HG02970 (cell line): ENCODE data around the gene FMN2.

Experiments used
- ATAC-seq: cut with Tn5 transposase; IDR thresholded peaks from one replicate; pipeline ENCODE4 v1.9.1; 2021; ENCODE audit warnings: mild to moderate bottlenecking, moderate library complexity, moderate number of reproducible peaks; ENCODE audit not compliant: unreplicated experiment, low FRiP score

FMN2 gene

GRCh38 chr1:240096974-240097373 is 5.3 kb downstream of the FMN2 start:
- no peak for ATAC-seq

GRCh38 chr1:240098534-240098933 is 6.9 kb downstream of the FMN2 start:
- no peak for ATAC-seq

- no peak for ATAC-seq
Measured at GRCh38 chr1:240099329-240099728, 7.6 kb downstream of the FMN2 start.

GRCh38 chr1:240099748-240100147 is 8.1 kb downstream of the FMN2 start:
- ATAC-seq = no peak

- no peak for ATAC-seq
Measured at GRCh38 chr1:240100371-240100934, 8.8 kb downstream of the FMN2 start.

GRCh38 chr1:240101306-240101705 is 9.6 kb downstream of the FMN2 start:
- no peak for ATAC-seq

GRCh38 chr1:240101737-240102136 is 10.1 kb downstream of the FMN2 start:
- no peak for ATAC-seq

GRCh38 chr1:240104672-240105071 is 13.0 kb downstream of the FMN2 start:
- ATAC-seq = no peak

- no peak for ATAC-seq
Measured at GRCh38 chr1:240107058-240107684, 15.5 kb downstream of the FMN2 start.

- no peak for ATAC-seq
Measured at GRCh38 chr1:240109130-240109529, 17.4 kb downstream of the FMN2 start.

- no peak for ATAC-seq
Measured at GRCh38 chr1:240109920-240110636, 18.4 kb downstream of the FMN2 start.

GRCh38 chr1:240111558-240111957 is 19.9 kb downstream of the FMN2 start:
- ATAC-seq = no peak

GRCh38 chr1:240114222-240114621 is 22.5 kb downstream of the FMN2 start:
- no peak for ATAC-seq

- ATAC-seq = no peak
Measured at GRCh38 chr1:240115831-240116230, 24.1 kb downstream of the FMN2 start.

GRCh38 chr1:240116831-240117769 is 25.4 kb downstream of the FMN2 start:
- ATAC-seq = no peak

- no peak for ATAC-seq
Measured at GRCh38 chr1:240117930-240118329, 26.2 kb downstream of the FMN2 start.

GRCh38 chr1:240122639-240123613 is 31.2 kb downstream of the FMN2 start:
- no peak for ATAC-seq

- no peak for ATAC-seq
Measured at GRCh38 chr1:240126821-240127220, 35.1 kb downstream of the FMN2 start.

GRCh38 chr1:240128366-240128765 is 36.7 kb downstream of the FMN2 start:
- no peak for ATAC-seq

- no peak for ATAC-seq
Measured at GRCh38 chr1:240134113-240134512, 42.4 kb downstream of the FMN2 start.
